Hepatic stellate cell (primary cell): ENCODE measurements around the gene SLC9A5.

Experiments used
- DNase-seq: peaks from one replicate; pipeline ENCODE4 v3.0.0; 2011; ENCODE audit warnings: low spot score

SLC9A5 gene

DNA sequence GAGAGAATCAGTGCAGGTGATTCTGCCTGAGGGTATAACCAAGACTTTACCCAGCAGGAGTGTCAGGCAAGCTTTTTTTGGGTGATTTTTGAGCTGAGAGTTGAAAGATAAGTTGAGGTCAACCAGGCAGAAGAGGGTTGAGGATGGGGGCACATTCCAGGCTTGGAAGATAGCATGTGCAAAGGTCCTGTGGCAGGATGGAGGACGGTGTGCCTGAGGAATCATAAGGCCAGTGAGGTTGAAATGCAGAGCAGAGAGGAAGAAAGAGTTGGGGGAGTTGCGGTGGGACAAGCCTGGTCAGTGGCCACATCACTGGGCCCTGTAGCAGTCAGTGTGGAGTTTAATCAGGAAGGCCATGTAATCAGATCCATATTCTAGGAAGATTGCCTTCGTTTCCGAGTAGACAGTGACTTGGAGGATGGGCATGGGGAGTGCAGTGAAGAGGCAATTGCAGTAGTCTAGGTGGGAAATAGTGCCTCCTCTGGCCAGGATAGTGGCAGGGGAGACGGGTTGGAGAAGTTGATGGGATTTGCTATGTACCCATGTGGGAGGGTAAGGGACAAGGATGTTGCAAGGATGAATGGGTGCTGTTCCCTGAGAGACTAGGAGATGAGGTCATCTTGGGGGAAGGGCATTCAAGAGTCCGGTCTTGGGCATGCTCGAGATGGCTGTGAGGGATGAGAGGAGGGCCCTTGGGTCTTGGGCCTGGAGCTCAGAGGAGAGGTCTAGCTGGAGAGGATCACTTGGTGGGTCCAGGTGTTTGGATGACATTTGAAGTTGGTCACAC lies 34.5 kb downstream of the SLC9A5 start:
- DNase-seq = no peak

DNA sequence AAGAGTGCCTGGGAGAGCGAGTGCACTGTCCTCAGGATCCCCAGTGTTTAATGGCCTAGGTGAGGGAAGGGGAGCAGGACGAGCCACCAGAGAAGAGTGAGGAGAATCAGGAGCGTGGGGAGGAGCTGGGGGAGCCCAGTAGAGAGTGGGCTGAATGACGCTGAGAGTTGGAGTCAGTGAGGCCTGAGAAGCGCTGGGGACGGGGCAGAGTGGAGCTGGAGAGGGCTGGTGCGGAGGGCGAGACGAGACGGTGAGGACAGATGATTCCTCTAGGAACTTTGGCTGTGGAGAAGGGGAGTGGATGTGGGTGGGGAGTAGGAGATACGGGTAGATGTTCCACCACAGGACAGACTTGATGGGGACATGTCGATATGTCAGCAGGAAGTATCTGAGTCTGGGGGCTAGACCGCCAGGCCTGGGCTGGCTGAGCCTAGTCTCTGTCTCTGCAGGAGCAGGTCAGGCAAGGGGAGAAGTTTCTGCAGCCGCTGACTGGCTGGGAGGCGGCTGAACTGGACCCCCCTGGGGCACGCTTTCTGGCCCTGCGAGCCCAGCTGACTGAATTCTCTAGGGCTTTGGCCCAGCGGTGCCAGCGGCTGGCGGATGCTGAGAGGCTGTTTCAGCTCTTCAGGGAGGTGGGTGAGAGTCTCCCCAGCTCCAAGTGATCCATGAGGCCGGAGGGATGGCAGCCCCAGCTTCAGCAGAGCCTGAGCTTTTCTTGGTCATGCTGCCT lies 35.2 kb downstream of the SLC9A5 start:
- no peak for DNase-seq

DNA sequence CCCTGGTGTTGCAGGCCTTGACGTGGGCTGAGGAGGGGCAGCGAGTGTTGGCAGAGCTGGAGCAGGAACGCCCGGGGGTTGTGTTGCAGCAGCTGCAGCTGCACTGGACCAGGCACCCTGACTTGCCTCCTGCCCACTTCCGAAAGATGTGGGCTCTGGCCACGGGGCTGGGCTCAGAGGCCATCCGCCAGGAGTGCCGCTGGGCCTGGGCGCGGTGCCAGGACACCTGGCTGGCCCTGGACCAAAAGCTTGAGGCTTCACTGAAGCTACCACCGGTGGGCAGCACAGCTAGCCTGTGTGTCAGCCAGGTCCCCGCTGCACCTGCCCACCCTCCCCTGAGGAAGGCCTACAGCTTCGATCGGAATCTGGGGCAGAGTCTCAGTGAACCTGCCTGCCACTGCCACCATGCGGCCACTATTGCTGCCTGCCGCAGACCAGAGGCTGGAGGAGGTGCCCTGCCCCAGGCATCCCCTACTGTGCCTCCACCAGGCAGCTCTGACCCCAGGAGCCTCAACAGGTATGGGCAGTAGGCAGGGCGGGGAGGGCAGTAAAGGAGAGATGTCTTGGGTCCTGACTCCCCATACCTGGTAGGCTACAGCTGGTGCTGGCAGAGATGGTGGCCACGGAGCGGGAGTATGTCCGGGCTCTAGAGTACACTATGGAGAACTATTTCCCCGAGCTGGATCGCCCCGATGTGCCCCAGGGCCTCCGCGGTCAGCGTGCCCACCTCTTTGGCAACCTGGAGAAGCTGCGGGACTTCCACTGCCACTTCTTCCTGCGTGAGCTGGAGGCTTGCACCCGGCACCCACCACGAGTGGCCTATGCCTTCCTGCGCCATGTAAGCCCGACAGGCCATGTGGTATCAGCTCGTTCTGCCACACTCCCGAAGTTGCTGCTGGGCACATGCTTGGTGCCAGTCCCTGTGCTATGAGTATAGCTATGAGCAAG lies 36.2 kb downstream of the SLC9A5 start:
- DNase-seq = peak; percentile 66

DNA sequence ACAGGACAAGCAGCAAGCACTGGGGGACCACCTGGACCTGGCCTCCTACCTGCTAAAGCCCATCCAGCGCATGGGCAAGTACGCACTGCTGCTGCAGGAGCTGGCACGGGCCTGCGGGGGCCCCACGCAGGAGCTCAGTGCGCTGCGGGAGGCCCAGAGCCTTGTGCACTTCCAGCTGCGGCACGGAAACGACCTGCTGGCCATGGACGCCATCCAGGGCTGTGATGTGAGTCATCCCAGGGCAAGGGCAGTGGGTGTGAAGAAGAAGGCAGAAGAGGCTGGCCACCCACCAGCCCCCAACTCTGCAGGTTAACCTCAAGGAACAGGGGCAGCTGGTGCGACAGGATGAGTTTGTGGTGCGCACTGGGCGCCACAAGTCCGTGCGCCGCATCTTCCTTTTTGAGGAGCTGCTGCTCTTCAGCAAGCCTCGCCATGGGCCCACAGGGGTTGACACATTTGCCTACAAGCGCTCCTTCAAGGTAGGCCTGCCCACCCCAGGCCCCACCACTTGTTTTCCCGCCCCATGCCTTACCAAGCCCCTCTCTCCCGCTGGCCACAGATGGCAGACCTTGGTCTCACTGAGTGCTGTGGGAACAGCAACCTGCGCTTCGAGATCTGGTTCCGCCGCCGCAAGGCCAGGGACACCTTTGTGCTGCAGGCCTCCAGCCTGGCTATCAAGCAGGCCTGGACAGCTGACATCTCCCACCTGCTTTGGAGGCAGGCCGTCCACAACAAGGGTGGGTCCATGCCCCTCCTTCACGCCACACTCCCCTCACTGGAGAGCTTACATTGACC lies 37.9 kb downstream of the SLC9A5 start:
- no peak for DNase-seq

DNA sequence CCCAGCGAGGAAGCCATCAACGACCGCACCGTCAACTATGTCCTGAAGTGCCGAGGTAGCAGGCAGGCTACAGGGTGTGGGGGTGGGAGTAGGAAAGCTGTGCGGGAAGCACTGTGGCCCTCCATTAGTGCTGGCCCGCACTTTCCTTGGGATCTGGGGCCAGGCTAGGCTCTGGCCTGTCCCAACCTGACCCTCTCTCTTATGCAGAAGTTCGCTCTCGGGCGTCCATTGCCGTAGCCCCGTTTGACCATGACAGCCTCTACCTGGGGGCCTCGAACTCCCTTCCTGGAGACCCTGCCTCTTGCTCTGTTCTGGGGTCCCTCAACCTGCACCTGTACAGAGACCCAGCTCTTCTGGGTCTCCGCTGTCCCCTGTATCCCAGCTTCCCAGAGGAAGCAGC lies 39.2 kb downstream of the SLC9A5 start:
- no peak for DNase-seq

DNA sequence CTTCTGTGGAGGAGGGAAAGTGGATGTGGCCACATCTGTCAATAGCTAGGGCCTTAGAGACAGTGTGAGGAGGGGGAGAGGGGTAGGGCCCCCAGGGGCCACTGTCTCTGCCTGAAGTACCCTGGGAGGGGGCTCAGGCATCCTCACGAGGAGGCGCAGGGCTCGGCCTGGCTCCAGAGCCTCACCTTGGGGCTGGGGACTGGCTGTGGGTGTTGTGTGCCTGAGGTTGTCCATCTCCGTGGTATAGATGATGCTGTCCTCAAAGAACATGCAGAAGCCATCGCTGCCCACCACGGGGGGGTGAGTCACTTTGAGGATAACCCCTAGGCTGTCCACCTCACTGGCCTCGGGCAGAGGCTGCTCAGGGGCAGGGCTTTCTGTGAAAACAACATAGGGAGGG lies 42.7 kb downstream of the SLC9A5 start:
- DNase-seq = no peak

DNA sequence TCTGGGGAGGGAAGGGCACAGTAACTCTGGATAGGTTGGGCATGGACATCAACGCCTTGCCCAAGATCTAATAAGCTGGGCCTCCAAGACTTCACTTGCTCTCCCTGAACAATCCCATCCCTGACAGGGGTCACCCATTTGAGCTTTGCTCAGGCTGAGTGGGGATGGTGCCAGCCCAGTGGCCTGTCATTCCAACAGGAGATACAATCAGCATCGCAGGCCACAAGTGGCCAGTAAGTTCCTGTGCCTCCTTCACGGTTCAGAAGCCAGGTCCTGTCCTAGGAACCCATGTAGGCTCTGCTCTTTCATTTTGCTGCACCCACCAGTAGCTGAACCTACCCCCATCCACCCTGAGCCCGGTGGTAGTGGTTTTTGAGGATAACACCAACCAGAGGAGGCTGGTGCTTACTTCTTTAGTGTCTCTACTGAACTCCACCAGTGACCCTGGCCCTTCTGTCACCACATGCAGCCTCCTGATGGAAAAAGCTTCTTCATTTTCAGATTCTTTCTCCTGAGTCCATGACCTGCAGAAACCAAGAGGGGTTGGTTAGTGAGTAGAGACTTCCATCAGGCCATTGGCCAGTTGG lies 45.5 kb downstream of the SLC9A5 start:
- DNase-seq = no peak

DNA sequence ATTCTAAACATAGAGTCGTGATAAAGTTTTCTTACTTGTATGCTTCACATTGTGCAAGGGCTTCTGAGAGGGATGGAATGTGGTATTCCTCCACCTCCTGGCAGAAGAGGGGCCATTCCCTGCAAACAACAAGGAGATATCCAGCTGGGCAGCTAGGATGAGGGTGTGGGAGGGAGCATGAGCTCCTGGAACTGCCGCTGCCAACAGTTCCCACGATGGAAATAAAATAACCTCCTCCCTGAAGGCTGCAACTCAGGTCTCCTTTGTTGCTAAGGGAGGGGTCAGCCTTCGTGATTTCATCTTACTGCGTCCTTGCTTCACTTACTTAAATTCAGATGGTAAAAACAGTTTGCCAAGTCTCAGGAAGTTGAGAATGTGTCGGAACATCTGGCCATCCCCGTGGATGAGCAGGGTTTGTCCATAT lies 46.2 kb downstream of the SLC9A5 start:
- DNase-seq = no peak

DNA sequence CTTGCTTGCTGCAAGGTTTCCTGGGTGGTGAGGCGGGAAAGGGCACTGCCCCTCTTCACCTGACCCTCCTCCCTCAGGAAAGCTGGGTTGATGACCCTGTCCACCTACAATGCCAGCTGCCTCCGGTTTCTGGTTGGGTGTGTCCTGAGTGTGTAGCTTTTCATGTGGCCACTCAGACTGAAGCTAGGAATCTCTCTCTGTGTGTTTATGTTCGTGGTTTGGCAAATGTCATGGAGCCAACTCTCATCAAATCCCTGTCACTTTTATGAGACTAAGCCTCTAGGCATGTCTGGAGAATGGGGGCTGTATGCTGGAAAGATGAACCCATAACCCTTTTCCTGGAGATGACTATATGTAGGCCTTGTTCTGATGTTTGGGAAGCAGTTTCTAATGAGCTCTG lies 47.6 kb downstream of the SLC9A5 start:
- peak; percentile 93 for DNase-seq

DNA sequence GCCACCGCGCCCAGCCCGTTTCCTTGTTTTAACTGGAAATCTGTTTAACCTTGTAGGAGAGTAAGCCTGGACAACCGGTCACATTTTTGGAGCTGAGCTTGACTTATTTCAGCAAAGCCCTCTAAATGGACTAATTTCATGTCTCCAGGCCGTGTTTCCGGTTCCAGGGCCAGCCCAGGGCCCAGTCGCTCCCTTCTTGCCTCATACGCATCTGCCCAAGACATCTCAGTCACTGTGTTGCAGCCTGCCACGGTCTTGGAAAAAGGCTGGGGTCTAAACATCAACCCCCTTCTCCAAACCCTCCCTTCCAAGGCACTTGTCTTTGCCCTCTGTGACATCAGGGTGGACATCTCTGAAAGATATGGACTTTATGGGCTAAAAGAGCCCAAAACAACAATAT lies 49.5 kb downstream of the SLC9A5 start:
- no peak for DNase-seq

DNA sequence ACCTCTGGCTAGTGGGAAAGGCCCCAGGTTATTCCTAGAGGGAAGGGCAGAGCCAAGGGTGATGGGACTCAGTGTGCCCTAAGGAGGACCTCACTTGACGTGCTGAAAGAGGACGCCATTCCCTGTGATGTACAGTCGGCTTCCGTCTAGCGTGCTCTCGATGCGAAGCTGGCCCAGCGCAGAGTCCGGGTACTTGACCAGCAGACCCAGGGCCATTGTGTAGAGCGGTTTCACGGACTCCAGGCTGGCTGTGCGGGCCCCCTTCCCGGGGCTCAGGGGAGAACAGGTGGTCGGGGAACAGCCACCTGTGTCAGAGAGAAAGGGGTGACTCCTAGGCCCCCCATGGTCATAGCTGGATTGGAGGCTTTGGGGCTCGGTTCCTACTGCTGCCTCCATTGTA lies 50.5 kb downstream of the SLC9A5 start:
- no peak for DNase-seq

DNA sequence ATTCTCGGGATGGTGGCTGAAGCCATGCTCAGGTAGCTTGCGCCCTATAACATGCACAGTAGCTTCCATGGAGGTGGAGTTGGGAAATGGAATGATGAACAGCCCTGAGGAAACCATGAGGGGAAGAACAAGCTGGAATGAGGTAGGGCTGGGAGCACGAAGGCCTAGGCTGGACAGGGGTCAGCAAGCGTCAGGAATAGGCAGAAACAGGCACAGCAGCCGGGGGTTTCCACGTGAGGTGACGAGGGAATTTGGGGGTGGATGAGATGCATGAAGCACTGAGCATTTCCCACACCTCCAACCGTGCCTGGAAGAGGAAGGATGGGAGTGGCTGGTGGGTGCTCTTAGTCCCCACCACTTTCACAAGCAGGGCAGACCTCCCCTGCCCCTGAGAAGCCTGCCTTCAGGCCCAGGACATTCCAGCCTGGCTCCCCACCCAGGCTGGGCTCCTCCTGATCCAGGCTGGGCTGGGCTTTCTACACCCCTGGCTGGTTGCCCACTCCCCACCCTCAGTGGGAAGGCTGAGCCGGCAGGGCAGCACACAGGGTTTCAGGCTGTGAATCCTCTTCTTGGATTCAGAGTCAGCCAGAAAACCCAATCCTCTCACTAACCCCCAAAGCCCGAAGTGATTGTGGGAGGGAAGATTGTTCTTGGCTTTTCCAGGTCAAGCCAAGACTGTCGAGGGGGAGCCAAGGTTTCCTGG lies 52.5 kb downstream of the SLC9A5 start:
- no peak for DNase-seq

DNA sequence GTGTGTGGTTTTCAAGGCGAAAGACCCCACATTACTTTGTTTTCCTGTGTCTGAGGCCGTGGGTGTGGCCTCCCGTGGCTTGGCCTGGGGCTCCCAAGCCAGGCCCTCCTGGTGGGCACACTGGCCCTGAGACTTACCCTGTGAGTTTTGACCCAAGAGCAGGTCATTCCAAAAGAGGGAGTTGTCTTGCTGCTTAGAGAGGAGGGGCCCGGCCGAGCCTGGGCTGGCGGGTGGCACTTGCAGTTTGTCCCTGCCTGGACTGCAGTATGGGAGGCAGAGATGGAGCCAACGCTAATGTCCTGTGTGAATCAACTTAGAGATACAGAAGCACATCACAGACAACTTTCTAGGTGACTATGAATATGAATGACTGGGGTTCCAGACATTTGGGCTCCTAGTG lies 53.3 kb downstream of the SLC9A5 start:
- no peak for DNase-seq

DNA sequence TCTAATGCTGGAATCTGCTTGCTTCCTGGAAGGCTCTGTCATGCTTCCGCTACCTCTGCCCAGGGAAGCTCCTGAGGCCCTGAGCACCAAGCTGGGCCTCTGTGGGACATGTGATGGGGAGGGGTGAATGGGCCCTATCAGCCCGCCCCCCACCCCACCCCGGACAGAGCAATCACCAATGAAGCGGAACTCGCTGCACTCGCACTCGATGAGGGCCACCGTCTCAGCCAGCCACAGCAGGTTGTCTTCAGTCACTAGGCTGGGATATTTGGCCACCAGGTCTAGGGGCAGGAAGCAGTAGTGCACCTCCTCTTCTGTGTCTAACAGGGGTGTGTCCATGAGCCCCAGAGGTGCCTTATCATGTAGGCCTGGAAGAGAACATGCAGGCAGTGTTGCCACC lies 54.2 kb downstream of the SLC9A5 start:
- no peak for DNase-seq

DNA sequence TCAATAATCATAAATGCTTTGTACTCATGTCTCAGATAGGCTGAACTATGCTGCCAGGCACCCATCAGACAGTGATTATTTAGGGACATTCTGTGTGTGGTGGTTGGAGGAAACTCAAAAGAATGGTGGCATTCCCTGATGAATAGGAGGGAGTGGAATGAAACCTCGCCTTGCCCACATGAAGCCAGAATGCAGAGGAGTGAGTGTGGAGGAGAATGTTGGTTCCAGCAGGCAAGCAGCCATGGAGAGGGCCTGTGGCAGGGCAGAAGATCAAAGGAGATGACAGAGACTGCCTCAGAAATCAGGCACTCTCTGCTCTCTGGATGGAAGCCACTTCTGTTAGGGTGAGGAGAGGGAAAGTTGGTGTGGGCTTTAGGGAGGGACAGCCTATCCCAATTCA lies 55.2 kb downstream of the SLC9A5 start:
- no peak for DNase-seq

DNA sequence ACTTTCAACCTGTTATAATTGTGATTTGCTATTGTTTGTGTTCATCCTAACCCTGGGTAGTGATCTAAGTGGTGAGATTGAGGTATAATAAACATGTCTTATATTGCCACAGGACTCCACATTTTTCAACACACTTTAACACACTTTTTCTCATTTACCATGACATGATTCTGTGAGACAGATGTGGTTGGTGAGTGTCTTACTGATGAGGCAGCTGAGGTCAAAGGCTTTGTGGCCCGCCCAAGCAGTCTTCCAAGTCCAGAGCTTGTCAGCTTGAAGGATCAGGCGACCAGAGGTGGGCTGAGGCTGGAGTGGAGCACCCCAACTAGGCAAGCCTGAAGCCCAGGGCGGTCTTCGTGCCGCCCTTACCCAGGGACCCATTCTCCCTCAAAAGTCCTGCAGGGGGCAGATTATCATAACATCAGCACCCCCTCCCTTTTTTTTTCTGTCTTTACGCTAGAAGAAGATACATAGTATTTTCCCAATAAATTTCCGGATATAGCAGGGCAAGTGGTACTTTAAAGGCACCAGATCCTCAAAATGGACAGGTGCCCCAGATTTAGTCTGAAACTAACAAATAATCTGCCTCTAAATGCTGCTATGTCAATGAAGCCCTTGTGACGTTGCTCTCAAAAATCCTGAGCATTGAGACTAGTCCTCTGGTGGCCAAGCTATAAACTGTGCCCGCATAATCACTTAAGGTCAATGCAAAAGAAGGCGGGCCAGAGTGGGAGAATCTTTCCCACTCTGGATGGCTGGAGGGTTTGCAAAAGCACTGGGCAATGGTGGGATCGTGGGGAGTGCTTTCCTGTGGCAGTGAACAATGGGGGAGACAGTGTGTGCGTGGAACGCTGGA lies 56.7 kb downstream of the SLC9A5 start:
- DNase-seq = no peak

DNA sequence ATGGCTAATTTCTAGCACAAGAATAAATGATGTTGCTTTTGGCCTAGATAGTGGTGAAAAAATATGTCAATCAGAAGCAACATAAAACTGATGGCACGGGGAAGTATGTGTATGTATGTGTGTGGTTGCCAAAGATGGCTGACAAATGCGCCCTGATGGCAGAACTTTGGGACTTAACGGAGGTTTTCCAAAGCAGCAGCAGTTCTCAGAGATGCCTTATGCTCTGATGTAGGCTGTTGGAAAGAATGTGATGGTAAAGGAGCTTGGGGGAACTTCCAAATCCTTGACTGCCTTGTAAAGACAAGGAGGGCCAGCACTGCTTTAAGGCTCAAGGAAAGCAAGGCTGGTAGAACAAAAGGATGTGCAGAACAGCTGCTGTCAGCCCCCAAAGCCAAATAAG lies 61.8 kb downstream of the SLC9A5 start:
- DNase-seq = no peak

DNA sequence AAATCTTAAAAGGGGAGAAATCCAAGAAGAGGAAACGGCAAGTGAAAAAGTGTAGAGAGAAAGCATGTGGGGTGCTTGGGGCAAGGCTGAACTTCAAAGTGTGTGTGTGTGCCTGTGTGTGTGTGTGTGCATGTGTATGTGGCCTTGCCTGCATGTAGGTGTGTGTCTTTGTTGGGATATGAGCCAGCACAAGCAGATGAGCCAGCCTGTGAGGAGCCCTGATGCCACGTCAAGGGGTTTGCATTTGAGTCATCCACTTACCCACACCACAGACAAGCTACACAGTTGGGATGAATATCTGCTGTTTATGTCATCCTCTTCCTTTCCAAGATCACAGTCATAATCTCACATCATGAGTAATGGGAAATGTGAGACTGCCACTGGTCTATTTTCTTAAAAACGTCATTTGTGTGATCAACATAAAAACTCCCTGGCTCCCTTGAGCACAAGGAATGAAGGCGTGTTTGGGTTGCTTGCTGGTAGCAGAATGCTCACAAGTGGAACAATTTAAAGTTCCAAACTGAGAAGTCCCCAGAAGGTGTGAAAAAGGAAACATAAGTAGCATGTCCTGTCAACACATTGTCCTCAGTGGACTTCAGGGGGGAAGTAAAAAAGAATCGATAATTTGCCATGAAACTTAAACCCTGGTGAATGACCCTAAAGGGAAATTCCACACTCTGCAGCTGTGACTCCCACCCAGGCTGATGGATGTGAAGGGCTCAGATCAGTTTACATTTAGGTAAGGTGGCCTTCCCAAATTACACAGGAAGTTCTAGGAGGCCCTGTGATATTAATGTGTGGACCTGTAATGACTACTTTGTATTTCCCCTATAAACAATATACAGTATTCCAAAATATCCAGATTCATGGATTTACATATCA lies 63.1 kb downstream of the SLC9A5 start:
- DNase-seq = peak; percentile 96

DNA sequence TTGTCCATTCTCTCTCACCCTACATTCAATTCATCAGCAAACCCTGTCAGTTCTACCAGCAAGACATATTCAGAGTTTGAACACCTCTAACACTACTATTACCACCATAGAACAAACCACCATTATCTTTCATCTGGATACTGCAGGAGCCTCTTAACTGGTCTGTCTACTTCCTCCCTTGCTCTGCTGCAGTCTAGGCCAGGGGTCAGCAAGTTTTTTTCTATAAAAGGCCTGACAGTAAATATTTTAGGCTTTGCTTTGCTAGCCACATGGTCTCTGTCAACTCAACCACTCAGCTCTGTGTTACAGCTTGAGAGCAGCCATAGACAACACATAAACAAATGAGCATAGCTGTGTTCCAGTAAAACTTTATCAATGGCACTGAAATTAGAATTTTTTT lies 63.9 kb downstream of the SLC9A5 start:
- DNase-seq = no peak
